Measurements from ENCODE around the gene HSPB6. TPM values are rescaled to one million over a fixed set of nuclear protein-coding genes. Genes with fewer than 3 reads are reported as not detected.
A peak's percentile ranks its signal among the peaks of the same experiment; 100 is the strongest.

HSPB6 gene
- total RNA-seq, 1 experiment from 2014 or later: 0.93 TPM

- DNase-seq (ENCODE audit: low read depth, low spot score) (no peak), ATAC-seq (peak; percentile 2)
- H2AFZ ChIP-seq (ENCODE audit: low read depth, low read length, poor library complexity, severe bottlenecking): peak within 1 kb of the TSS; percentile 28
- no peaks in the 10 kb centered on the region for H3K9me3 ChIP-seq (ENCODE audit: control insufficient read depth in 1 of 2, insufficient read depth in 1 of 2, low read depth in 1 of 2, low read length in 2 of 2)
- H3K4me1 ChIP-seq (ENCODE audit: control insufficient read depth in 1 of 2, insufficient read depth in 2 of 2, low read length in 2 of 2): peaks cover 16 to 31% of the 10 kb centered on the region in 2 experiments
- no TSS peak for BruUV-seq (replicated peaks)
- POLR2A ChIA-PET: no interaction called here
- H3K36me3 ChIP-seq (ENCODE audit: control insufficient read depth in 1 of 2, insufficient read depth in 2 of 2, low read length in 2 of 2): peaks cover 16 to 24% of the 10 kb centered on the region in 2 experiments; a peak in 3 of 4 replicates
- H4K20me1 ChIP-seq (ENCODE audit: insufficient read depth): no peaks in the 10 kb centered on the region
- intact Hi-C loops (cut with micrococcal nuclease): loop anchor here (1.0 to 10.0 kb wide), 4 partner anchors 169 to 363 kb away; partner anchors contain the start of gene FFAR3
- CTCF ChIA-PET: interaction anchor here (1.3 kb wide), 1 partner anchor 213 kb away, joined by 4 read pairs; no protein-coding TSS in a partner anchor
- H3K27me3 ChIP-seq (ENCODE audit: insufficient read depth, low read length): no peaks in the 10 kb centered on the region
- H3K4me2 ChIP-seq (ENCODE audit: low read length): peak within 1 kb of the TSS; percentile 86
- peaks cover 40% of the 10 kb centered on the region for H3K79me2 ChIP-seq (ENCODE audit: insufficient read depth, low read length)
- RAD21 ChIA-PET (ENCODE audit: low non-redundant PET in 1 of 2, low total read pairs in 2 of 2, uncharacterized antibody in 2 of 2, unreplicated experiment in 2 of 2): no interaction called here
- TF ChIP-seq ZFX (IDR thresholded peaks at IDR 0.05): peak; percentile 90
- peak; percentile 87 for TF ChIP-seq YY1 (IDR thresholded peaks at IDR 0.05; ENCODE audit: extremely low read depth, insufficient replicate concordance, low read depth, low read length)
- TF ChIP-seq ZNF274 (IDR thresholded peaks at IDR 0.05; ENCODE audit: low read depth, low read length): no peak
- H3K27ac ChIP-seq (ENCODE audit: low read depth, low read length): peak within 1 kb of the TSS; percentile 85
- H3K9ac ChIP-seq (ENCODE audit: low read length): peak within 1 kb of the TSS; percentile 91
- no peaks in the 10 kb centered on the region for H3K9me2 ChIP-seq (ENCODE audit: insufficient read depth)
- H3K4me3 ChIP-seq (replicated peaks in 1 of 2; ENCODE audit: low read depth in 1 of 2, low read length in 2 of 2): peak within 1 kb of the TSS; percentile 89 to 94
Observed at GRCh38 chr19:35717665-35718344, 39.0 kb downstream of the HSPB6 start, which contains the start of gene KMT2B. TSS of gene KMT2B (plus strand) at chr19:35718003. CDS start at chr19:35718019, 16 bp downstream.

GRCh38 chr19:35716801-35717664 is 39.8 kb downstream of the HSPB6 start:
- no peaks in the 10 kb centered on the region for H4K20me1 ChIP-seq (ENCODE audit: insufficient read depth)
- CTCF ChIA-PET: no interaction called here
- H3K4me2 ChIP-seq (ENCODE audit: low read length): peak overlapping the region; percentile 81
- no peaks in the 10 kb centered on the region for H3K9me3 ChIP-seq (ENCODE audit: control insufficient read depth in 1 of 2, insufficient read depth in 1 of 2, low read depth in 1 of 2, low read length in 2 of 2)
- peak; percentile 88 for DNase-seq (ENCODE audit: low read depth, low spot score)
- H3K27me3 ChIP-seq (ENCODE audit: insufficient read depth, low read length): no peaks in the 10 kb centered on the region
- peak overlapping the region; percentile 85 for H3K27ac ChIP-seq (ENCODE audit: low read depth, low read length)
- peaks cover 40% of the 10 kb centered on the region for H3K79me2 ChIP-seq (ENCODE audit: insufficient read depth, low read length)
- POLR2A ChIA-PET: no interaction called here
- BruUV-seq (replicated peaks): TSS peak; percentile 63
- H2AFZ ChIP-seq (ENCODE audit: low read depth, low read length, poor library complexity, severe bottlenecking): peak overlapping the region; percentile 28
- intact Hi-C loops (cut with micrococcal nuclease): loop anchor here (1.0 to 10.0 kb wide), 5 partner anchors 23 to 362 kb away; partner anchors contain the start of gene FFAR3
- ATAC-seq: peak; percentile 84
- peaks cover 16 to 31% of the 10 kb centered on the region in 2 experiments for H3K4me1 ChIP-seq (ENCODE audit: control insufficient read depth in 1 of 2, insufficient read depth in 2 of 2, low read length in 2 of 2)
- H3K9me2 ChIP-seq (ENCODE audit: insufficient read depth): no peaks in the 10 kb centered on the region
- RAD21 ChIA-PET (ENCODE audit: low non-redundant PET in 1 of 2, low total read pairs in 2 of 2, uncharacterized antibody in 2 of 2, unreplicated experiment in 2 of 2): no interaction called here
- peak overlapping the region; percentile 91 for H3K9ac ChIP-seq (ENCODE audit: low read length)
- H3K36me3 ChIP-seq (ENCODE audit: control insufficient read depth in 1 of 2, insufficient read depth in 2 of 2, low read length in 2 of 2): peaks cover 9 to 17% of the 10 kb centered on the region in 2 experiments; a peak in 3 of 4 replicates
- H3K4me3 ChIP-seq (replicated peaks in 1 of 2; ENCODE audit: low read depth in 1 of 2, low read length in 2 of 2): peak overlapping the region; percentile 89 to 94
- TF ChIP-seq SP1 (IDR thresholded peaks at IDR 0.05; ENCODE audit: low read depth) (peak; percentile 20; the same call in 1 of the 2 replicates), ATF3 (IDR thresholded peaks at IDR 0.05) (no peak), ZFX (IDR thresholded peaks at IDR 0.05) (peak; percentile 77), CTCF (IDR thresholded peaks at IDR 0.05 in 2 of 3, conservative IDR thresholded peaks at IDR 0.05 in 1 of 3; ENCODE audit: borderline replicate concordance in 1 of 3, insufficient read depth in 1 of 3, low read depth in 2 of 3, low read length in 2 of 3) (peak; percentile 74 to 99 (median 87)), TCF7L2 (IDR thresholded peaks at IDR 0.05; ENCODE audit: borderline replicate concordance, extremely low read depth, insufficient read depth, insufficient read length) (no peak), SIN3A (IDR thresholded peaks at IDR 0.05; ENCODE audit: low read depth) (peak; percentile 51), EGR1 (IDR thresholded peaks at IDR 0.05; ENCODE audit: low read depth) (peak; percentile 97), YY1 (IDR thresholded peaks at IDR 0.05; ENCODE audit: extremely low read depth, insufficient replicate concordance, low read depth, low read length) (peak; percentile 55), SRF (IDR thresholded peaks at IDR 0.05; ENCODE audit: low read depth) (no peak)
- TF ChIP-seq, protein P1, sequence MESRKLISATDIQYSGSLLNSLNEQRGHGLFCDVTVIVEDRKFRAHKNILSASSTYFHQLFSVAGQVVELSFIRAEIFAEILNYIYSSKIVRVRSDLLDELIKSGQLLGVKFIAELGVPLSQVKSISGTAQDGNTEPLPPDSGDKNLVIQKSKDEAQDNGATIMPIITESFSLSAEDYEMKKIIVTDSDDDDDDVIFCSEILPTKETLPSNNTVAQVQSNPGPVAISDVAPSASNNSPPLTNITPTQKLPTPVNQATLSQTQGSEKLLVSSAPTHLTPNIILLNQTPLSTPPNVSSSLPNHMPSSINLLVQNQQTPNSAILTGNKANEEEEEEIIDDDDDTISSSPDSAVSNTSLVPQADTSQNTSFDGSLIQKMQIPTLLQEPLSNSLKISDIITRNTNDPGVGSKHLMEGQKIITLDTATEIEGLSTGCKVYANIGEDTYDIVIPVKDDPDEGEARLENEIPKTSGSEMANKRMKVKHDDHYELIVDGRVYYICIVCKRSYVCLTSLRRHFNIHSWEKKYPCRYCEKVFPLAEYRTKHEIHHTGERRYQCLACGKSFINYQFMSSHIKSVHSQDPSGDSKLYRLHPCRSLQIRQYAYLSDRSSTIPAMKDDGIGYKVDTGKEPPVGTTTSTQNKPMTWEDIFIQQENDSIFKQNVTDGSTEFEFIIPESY (IDR thresholded peaks at IDR 0.05; ENCODE audit: extremely low read depth, insufficient replicate concordance, low read length): no peak
